K562 (cell line): ENCODE results near the gene CMSS1. TPM values are rescaled to one million over a fixed set of nuclear protein-coding genes. Genes with fewer than 3 reads are reported as not detected.

Experiments used
- ATAC-seq: fragments of 200-7000 bp; cut with Tn5 transposase; 3 replicates; pipeline ENCODE4 v1.9.1; 2020; ENCODE audit warnings: moderate library complexity
- BruUV-seq: library from RNA; stranded (reverse); fragments of 400-500 nt; replicated peaks from 2 replicates; lab custom pipeline; 2021; lab: Mats Ljungman, UMichigan
- CTCF ChIA-PET: fragments of 300-600 bp; formaldehyde crosslinking; extraction: SDS; loops from one replicate; lab custom pipeline; 2021; ENCODE audit warnings: low intra/inter-chr PET ratio; lab: Yijun Ruan, JAX
- POLR2A ChIA-PET: fragments of 300-600, 350-650 bp; sonication (Branson Sonifier 250); formaldehyde crosslinking; extraction: SDS; loops from one replicate; lab custom pipeline; 2021; ENCODE audit warnings: antibody characterized with exemption, inconsistent platforms; lab: Yijun Ruan, JAX
- DNase-seq, 4 experiments: peaks; one replicate each; pipeline versions ENCODE4 v3.0.0 to v3.0.0-alpha.2; 2011 to 2018; ENCODE audit warnings: low spot score in 3 of 4, mixed read lengths in 3 of 4; ENCODE audit errors: extremely low read depth in 1 of 4
- FAIRE-seq: peaks from 2 replicates; lab custom pipeline; 2011; peaks lifted over from hg19 to GRCh38; lab: Jason Lieb, UNC
- H2AFZ ChIP-seq: 2 replicates; pipeline ENCODE4 v1.6.0; 2011; ENCODE audit warnings: low read depth, low read length, control low read depth, inconsistent platforms
- H3K27ac ChIP-seq: fragments of 200-600 bp; 3 replicates; pipeline ENCODE4 v1.8.0; 2011; ENCODE audit warnings: low read depth, mild to moderate bottlenecking, control low read depth, inconsistent platforms, low read length, moderate library complexity, mixed read lengths; ENCODE audit errors: extremely low read depth
- H3K27me3 ChIP-seq, 2 experiments: fragments of 300-600 bp in 1 of 2; 2 replicates in 1 of 2; 3 replicates in 1 of 2; pipeline versions ENCODE4 v1.6.0 to v1.8.0; 2011; ENCODE audit warnings: inconsistent platforms in 2 of 2, low read length in 2 of 2, mild to moderate bottlenecking in 1 of 2, mixed read lengths in 1 of 2, moderate library complexity in 1 of 2; ENCODE audit not compliant: control insufficient read depth in 2 of 2, insufficient read depth in 2 of 2
- H3K36me3 ChIP-seq: fragments of 300-600 bp; 3 replicates; pipeline ENCODE4 v1.8.0; 2011; ENCODE audit warnings: mild to moderate bottlenecking, low read length, inconsistent platforms; ENCODE audit not compliant: control insufficient read depth, insufficient read depth
- H3K4me1 ChIP-seq, 2 experiments: fragments of 200-600 bp in 1 of 2; replicated peaks in 1 of 2; 2 replicates in 1 of 2; 3 replicates in 1 of 2; pipeline versions ENCODE4 v1.5.1 to v1.8.0; 2011; ENCODE audit warnings: inconsistent platforms in 2 of 2, low read length in 2 of 2, mild to moderate bottlenecking in 1 of 2, mixed read lengths in 1 of 2, moderate library complexity in 1 of 2; ENCODE audit not compliant: control insufficient read depth in 2 of 2, insufficient read depth in 2 of 2
- H3K4me2 ChIP-seq: 2 replicates; pipeline ENCODE4 v1.6.1; 2011; ENCODE audit warnings: low read length, control low read depth, inconsistent platforms, mixed read lengths; ENCODE audit not compliant: insufficient read depth
- H3K4me3 ChIP-seq: fragments of 200-600 bp; sonication (generic), shearing (Covaris generic); 2 replicates; pipeline ENCODE4 v1.5.1; 2016; ENCODE audit warnings: control low read depth, inconsistent platforms
- H3K79me2 ChIP-seq: fragments of 200-600 bp; 3 replicates; pipeline ENCODE4 v1.8.0; 2011; ENCODE audit warnings: low read length, inconsistent platforms; ENCODE audit not compliant: control insufficient read depth, insufficient read depth
- H3K9ac ChIP-seq, 2 experiments: 2 replicates each; pipeline versions ENCODE4 v1.6.0 to v1.6.1; 2011; ENCODE audit warnings: low read depth in 2 of 2, low read length in 2 of 2, control low read depth in 1 of 2, inconsistent platforms in 1 of 2, mild to moderate bottlenecking in 1 of 2, mixed read lengths in 1 of 2; ENCODE audit not compliant: insufficient read depth in 1 of 2
- H3K9me1 ChIP-seq: one replicate; pipeline ENCODE4 v1.6.0; 2011; ENCODE audit warnings: inconsistent platforms, mild to moderate bottlenecking, low read length, moderate library complexity; ENCODE audit not compliant: control insufficient read depth, insufficient read depth
- H3K9me3 ChIP-seq: replicated peaks from 2 replicates; pipeline ENCODE4 v1.5.1; 2011; ENCODE audit warnings: low read depth, low read length, inconsistent platforms; ENCODE audit not compliant: control insufficient read depth, insufficient read depth
- H4K20me1 ChIP-seq: replicated peaks from 2 replicates; pipeline ENCODE4 v1.6.1; 2011; ENCODE audit warnings: low read length, inconsistent platforms, mixed read lengths; ENCODE audit not compliant: control insufficient read depth, insufficient read depth
- CBFA2T3 ChIP-seq: fragments of 450-650 bp; IDR thresholded peaks from 2 replicates; pipeline ENCODE4 v1.6.1; 2017
- CREM ChIP-seq: IDR thresholded peaks from 2 replicates; pipeline ENCODE4 v1.6.1; 2014; ENCODE audit warnings: antibody characterized with exemption, low read depth
- E4F1 ChIP-seq: fragments of 250-450 bp; sonication (Bioruptor Pico); IDR thresholded peaks from 2 replicates; pipeline ENCODE4 v1.5.0; 2021; ENCODE audit warnings: mild to moderate bottlenecking, borderline replicate concordance
- IFI16 ChIP-seq: fragments of 250-450 bp; sonication (Bioruptor Pico); IDR thresholded peaks from 2 replicates; pipeline ENCODE4 v2.1.2; 2022; ENCODE audit warnings: mild to moderate bottlenecking, inconsistent platforms
- KDM1A ChIP-seq, 2 experiments: fragments of 450-650 bp; IDR thresholded peaks; 2 replicates each; pipeline ENCODE4 v1.6.1; 2016; ENCODE audit warnings: mild to moderate bottlenecking in 2 of 2
- NCOA1 ChIP-seq: fragments of 450-650 bp; IDR thresholded peaks from 2 replicates; pipeline ENCODE4 v1.6.1; 2016; ENCODE audit warnings: low read depth
- NEUROD1 ChIP-seq: fragments of 150-350 bp; IDR thresholded peaks from 2 replicates; pipeline ENCODE4 v1.6.1; 2014; ENCODE audit warnings: borderline replicate concordance, low read length, low read depth; ENCODE audit not compliant: partially characterized antibody
- NUFIP1 ChIP-seq: fragments of 450-650 bp; IDR thresholded peaks from 2 replicates; pipeline ENCODE4 v1.6.1; 2018; ENCODE audit not compliant: partially characterized antibody
- RBM25 ChIP-seq: fragments of 200-400 bp; formaldehyde crosslinking; IDR thresholded peaks from 2 replicates; pipeline ENCODE4 v1.6.1; 2018; ENCODE audit warnings: low read length, low read depth, moderate library complexity; ENCODE audit not compliant: severe bottlenecking
- SIRT6 ChIP-seq: IDR thresholded peaks from one replicate; pipeline ENCODE4 v1.6.1; 2012; ENCODE audit warnings: low read depth, mild to moderate bottlenecking, control low read depth, inconsistent platforms, low read length, moderate library complexity
- SMARCE1 ChIP-seq: fragments of 450-650 bp; IDR thresholded peaks from 2 replicates; pipeline ENCODE4 v1.7.1; 2016; ENCODE audit warnings: mild to moderate bottlenecking
- TBP ChIP-seq: optimal IDR thresholded peaks from 2 replicates; pipeline ENCODE3; 2011; ENCODE audit warnings: low read depth, low read length, improper control_type of control experiment
- ZBTB9 ChIP-seq: fragments of 450-650 bp; formaldehyde crosslinking; IDR thresholded peaks from 2 replicates; pipeline ENCODE4 v1.4.0; 2020; ENCODE audit warnings: mild to moderate bottlenecking, moderate library complexity
- ZFX ChIP-seq: sonication (generic); formaldehyde crosslinking; IDR thresholded peaks from 2 replicates; pipeline ENCODE4 v1.8.0; 2022; ENCODE audit warnings: mild to moderate bottlenecking, missing genetic modification reagents, moderate library complexity
- WGBS: fragments of 100-300 bp; shearing (Covaris generic); methylation state at CpG from one replicate; pipeline ENCODE4 v1.1.6; 2016; ENCODE audit warnings: low coverage, mixed read lengths; ENCODE audit not compliant: insufficient coverage; ENCODE audit errors: missing lambda C conversion rate; 5-methylcytosine and 5-hydroxymethylcytosine counted together
- in situ Hi-C: fragments of 300-500 bp; cut with MboI; formaldehyde crosslinking; loops from 4 replicates; pipeline ENCODE4 v1.15.0; 2018; ENCODE audit warnings: inconsistent platforms, mixed read lengths
- intact Hi-C: fragments of 100-400 bp; cut with micrococcal nuclease; formaldehyde crosslinking; loops from 2 replicates; pipeline ENCODE4 v1.14.2; 2022
- polyA plus RNA-seq, 8 experiments: library from polyadenylated mRNA; depleted of rRNA in 4 of 8; stranded (reverse) in 5 of 8; unstranded in 3 of 8; fragments of >200 nt; fragmentation: Nextera tagmentation in 2 of 8; fragmentation: Illumina TruSeq in 1 of 8; extraction: Ambion mirVana in 2 of 8; extraction: Trizol in 1 of 8; gene quantifications; 2 replicates each; pipeline versions ENCODE4 v1.2.1 to v1.2.3, GENCODE V29; 2011 to 2014; ENCODE audit warnings: inconsistent platforms in 1 of 8, missing spikeins in 1 of 8
- total RNA-seq, 7 experiments: library from RNA; depleted of rRNA in 6 of 7; stranded (reverse); fragments of >200 nt in 6 of 7; fragmentation: Illumina TruSeq in 2 of 7; extraction: Trizol in 2 of 7; gene quantifications; 2 replicates each; pipeline versions ENCODE4 v1.2.1 to v1.2.3, GENCODE V29; 2011 to 2021; ENCODE audit warnings: low replicate concordance in 1 of 7
- TF ChIP-seq, protein P1 (sequence below): fragments of 450-650 bp; formaldehyde crosslinking; IDR thresholded peaks from 2 replicates; pipeline ENCODE4 v1.4.0; 2022; ENCODE audit warnings: missing genetic modification characterization

Gene CMSS1
- total and polyA plus RNA-seq, 9 of the 15 experiments (the other 6 are each of a cell fraction or from before 2014, with no cell fraction given), result 46.9 to 109 (median 72.3) TPM

GRCh38 chr3:99881121-99881524 lies 63.5 kb downstream of the CMSS1 start (continued):
- no peak for TF ChIP-seq NUFIP1

- Histone ChIP-seq H3K79me2 (peaks cover 19% of the 10 kb centered on the region), H3K27ac (no peak overlapping the region), H3K4me2 (no peak overlapping the region), H3K36me3 (peaks cover 6% of the 10 kb centered on the region; the same call in 1 of the 3 replicates), H3K9me1 (no peaks in the 10 kb centered on the region), H3K9ac (no peak overlapping the region), H4K20me1 (no peaks in the 10 kb centered on the region), H2AFZ (no peak overlapping the region), H3K9me3 (no peaks in the 10 kb centered on the region), H3K27me3 (no peaks in the 10 kb centered on the region), H3K4me1 (peaks cover 0 to 13% of the 10 kb centered on the region in 2 experiments; a peak in 3 of 5 replicates), H3K4me3 (no peak overlapping the region)
- intact Hi-C loops (no loop called here), in situ Hi-C loops (no loop called here)
- DNase-seq, result no peak
- BruUV-seq, result no TSS peak
- no peak for FAIRE-seq
- ChIA-PET CTCF (no interaction called here), POLR2A (no interaction called here)
- no peak for ATAC-seq
- 53% methylated on average over 1 of the region's 1 CpG for WGBS
- TF ChIP-seq ZBTB9 (CRISPR knock-in tag) (no peak), NEUROD1 (no peak), IFI16 (CRISPR knock-in tag) (no peak), CBFA2T3 (0 out of 2 replicates have a peak, but pooled peaks have one; percentile 49), RBM25 (peak; percentile 91), TBP (no peak), NCOA1 (no peak), SIRT6 (no peak), SMARCE1 (no peak), CREM (no peak), E4F1 (no peak), ZFX (CRISPR knock-in tag) (no peak), KDM1A (IDR thresholded peaks at IDR 0.05) (0 out of 4 replicates have a peak, but pooled peaks of 1 of the 2 experiments have one; percentile 13)
- TF ChIP-seq, protein P1, sequence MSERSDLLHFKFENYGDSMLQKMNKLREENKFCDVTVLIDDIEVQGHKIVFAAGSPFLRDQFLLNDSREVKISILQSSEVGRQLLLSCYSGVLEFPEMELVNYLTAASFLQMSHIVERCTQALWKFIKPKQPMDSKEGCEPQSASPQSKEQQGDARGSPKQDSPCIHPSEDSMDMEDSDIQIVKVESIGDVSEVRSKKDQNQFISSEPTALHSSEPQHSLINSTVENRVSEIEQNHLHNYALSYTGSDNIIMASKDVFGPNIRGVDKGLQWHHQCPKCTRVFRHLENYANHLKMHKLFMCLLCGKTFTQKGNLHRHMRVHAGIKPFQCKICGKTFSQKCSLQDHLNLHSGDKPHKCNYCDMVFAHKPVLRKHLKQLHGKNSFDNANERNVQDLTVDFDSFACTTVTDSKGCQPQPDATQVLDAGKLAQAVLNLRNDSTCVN (CRISPR knock-in tag), result no peak
Observed at GRCh38 chr3:99882436-99883137, 64.9 kb downstream of the CMSS1 start.
